PC-3 (cell line): ENCODE data around the gene NDUFA3. TPM values are rescaled to one million over a fixed set of nuclear protein-coding genes. Genes with fewer than 3 reads are reported as not detected.

Experiments
- ATAC-seq: fragments of 200-7000 bp; cut with Tn5 transposase; 2 replicates; pipeline ENCODE4 v1.9.1; 2020; ENCODE audit warnings: mild to moderate bottlenecking, moderate library complexity
- BruUV-seq: library from RNA; stranded (reverse); fragments of 400-500 nt; replicated peaks from 2 replicates; lab custom pipeline; 2021; lab: Mats Ljungman, UMichigan
- CTCF ChIA-PET: fragments of 300-600 bp; sonication (Branson Sonifier 250); formaldehyde crosslinking; loops from one replicate; lab custom pipeline; 2022; ENCODE audit warnings: antibody characterized with exemption; lab: Charles Lee
- POLR2A ChIA-PET: fragments of 300-600 bp; sonication (Branson Sonifier 250); formaldehyde crosslinking; loops from one replicate; lab custom pipeline; 2022; ENCODE audit warnings: antibody characterized with exemption; ENCODE audit not compliant: unreplicated experiment; lab: Charles Lee
- DNase-seq: peaks from one replicate; pipeline ENCODE4 v3.0.0-alpha.2; 2015
- H2AFZ ChIP-seq: fragments of 300-600 bp; sonication (generic); 2 replicates; pipeline ENCODE4 v1.6.0; 2016; ENCODE audit warnings: antibody characterized with exemption, low read length
- H3F3A ChIP-seq: fragments of 300-600 bp; sonication (generic); one replicate; pipeline ENCODE4 v1.6.0; 2017; ENCODE audit warnings: antibody characterized with exemption, low read length, control low read depth, mild to moderate bottlenecking; ENCODE audit not compliant: unreplicated experiment
- H3K27ac ChIP-seq: fragments of 300-600 bp; sonication (generic); 2 replicates; pipeline ENCODE4 v1.5.1; 2016; ENCODE audit warnings: mild to moderate bottlenecking, low read length
- H3K27me3 ChIP-seq: fragments of 300-600 bp; sonication (generic); 2 replicates; pipeline ENCODE4 v1.6.1; 2016; ENCODE audit warnings: low read length, mixed read lengths
- H3K36me3 ChIP-seq: fragments of 300-600 bp; sonication (generic); 2 replicates; pipeline ENCODE4 v1.6.1; 2016; ENCODE audit warnings: low read depth, mixed run types, low read length, mixed read lengths
- H3K4me1 ChIP-seq: fragments of 300-600 bp; sonication (generic); 2 replicates; pipeline ENCODE4 v1.5.1; 2016; ENCODE audit warnings: low read length; ENCODE audit not compliant: insufficient read depth
- H3K4me2 ChIP-seq: fragments of 300-600 bp; sonication (generic); 2 replicates; pipeline ENCODE4 v1.6.0; 2016; ENCODE audit warnings: low read length
- H3K4me3 ChIP-seq: fragments of 300-600 bp; sonication (generic); 2 replicates; pipeline ENCODE4 v1.5.1; 2016; ENCODE audit warnings: mild to moderate bottlenecking, low read length, mixed read lengths
- H3K79me2 ChIP-seq: fragments of 300-600 bp; sonication (generic); 2 replicates; pipeline ENCODE4 v1.6.1; 2017; ENCODE audit warnings: low read length, mixed read lengths
- H3K9ac ChIP-seq: fragments of 300-600 bp; sonication (generic); 2 replicates; pipeline ENCODE4 v1.6.0; 2016; ENCODE audit warnings: mild to moderate bottlenecking, low read length
- H3K9me2 ChIP-seq: fragments of 300-600 bp; sonication (generic); replicated peaks from 2 replicates; pipeline ENCODE4 v1.6.1; 2016; ENCODE audit warnings: mixed run types, low read length, mixed read lengths
- H3K9me3 ChIP-seq: fragments of 300-600 bp; sonication (generic); 2 replicates; pipeline ENCODE4 v1.6.1; 2016; ENCODE audit warnings: low read length, mixed read lengths
- H4K20me1 ChIP-seq: fragments of 300-600 bp; sonication (generic); 2 replicates; pipeline ENCODE4 v1.6.1; 2016; ENCODE audit warnings: low read length, mixed read lengths
- EZH2 ChIP-seq: fragments of 300-600 bp; sonication (generic); IDR thresholded peaks from one replicate; pipeline ENCODE4 v1.6.1; 2017; ENCODE audit warnings: antibody characterized with exemption, mild to moderate bottlenecking, low read length; ENCODE audit not compliant: unreplicated experiment
- EZH2phosphoT487 ChIP-seq: fragments of 300-600 bp; sonication (generic); IDR thresholded peaks from 2 replicates; pipeline ENCODE4 v1.6.1; 2018; ENCODE audit warnings: mild to moderate bottlenecking, antibody characterized with exemption, low read length, borderline replicate concordance
- intact Hi-C: fragments of 100-400 bp; cut with micrococcal nuclease; formaldehyde crosslinking; loops from 2 replicates; pipeline ENCODE4 v1.9.0; 2023
- total RNA-seq: library from RNA; depleted of rRNA; stranded (reverse); fragments of >200 nt; gene quantifications from 2 replicates; pipeline ENCODE4 v1.2.3, GENCODE V29; 2014
- TF ChIP-seq, protein P1 (sequence below): fragments of 300-600 bp; sonication (generic); conservative IDR thresholded peaks from 2 replicates; pipeline ENCODE4 v1.5.1; 2017; ENCODE audit warnings: antibody characterized with exemption, low read depth, mild to moderate bottlenecking, low read length

The NDUFA3 gene
- total RNA-seq, 1 experiment from 2014 or later: 138 TPM

DNA sequence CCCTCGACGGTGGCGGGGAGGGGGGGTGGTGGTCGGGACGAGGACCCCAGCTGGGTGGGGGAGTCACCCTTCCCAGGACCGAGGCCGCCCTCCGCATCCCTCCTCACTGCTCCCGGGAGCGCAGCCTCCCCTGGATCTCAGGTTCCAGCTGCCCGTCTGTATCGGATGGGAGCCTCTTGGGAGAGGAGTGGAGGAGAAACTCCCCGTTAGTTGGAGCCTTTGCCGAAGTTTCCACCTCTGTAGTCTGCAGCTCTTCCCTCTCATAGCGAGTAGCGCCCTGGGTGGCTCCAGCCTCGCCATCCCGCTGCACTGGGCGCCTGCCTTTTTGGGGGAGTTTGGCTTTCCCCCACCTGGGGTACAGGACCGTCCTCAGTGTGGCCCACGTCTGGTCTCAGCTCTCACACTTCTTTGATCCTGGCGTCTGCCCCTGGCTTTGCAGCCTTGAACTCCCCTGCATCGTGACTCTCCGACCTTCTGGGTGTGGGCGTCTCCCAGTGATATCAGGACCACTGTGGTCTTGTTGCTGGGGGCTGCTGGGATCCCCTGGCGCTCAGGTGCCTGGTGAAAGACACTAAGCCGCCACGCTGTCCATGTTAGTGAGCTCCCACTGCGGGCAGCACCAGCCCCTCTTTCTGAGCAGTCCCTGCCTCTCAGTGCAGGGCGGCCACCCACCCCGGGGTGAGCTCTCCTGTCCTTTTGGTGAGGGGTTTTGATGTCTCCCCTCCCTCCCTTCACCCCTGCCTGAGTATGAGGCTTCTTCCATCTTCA is 36.0 kb downstream of the NDUFA3 start:
- DNase-seq: no peak
- TF ChIP-seq EZH2phosphoT487: no peak
- TF ChIP-seq EZH2: no peak
- TF ChIP-seq, protein P1, sequence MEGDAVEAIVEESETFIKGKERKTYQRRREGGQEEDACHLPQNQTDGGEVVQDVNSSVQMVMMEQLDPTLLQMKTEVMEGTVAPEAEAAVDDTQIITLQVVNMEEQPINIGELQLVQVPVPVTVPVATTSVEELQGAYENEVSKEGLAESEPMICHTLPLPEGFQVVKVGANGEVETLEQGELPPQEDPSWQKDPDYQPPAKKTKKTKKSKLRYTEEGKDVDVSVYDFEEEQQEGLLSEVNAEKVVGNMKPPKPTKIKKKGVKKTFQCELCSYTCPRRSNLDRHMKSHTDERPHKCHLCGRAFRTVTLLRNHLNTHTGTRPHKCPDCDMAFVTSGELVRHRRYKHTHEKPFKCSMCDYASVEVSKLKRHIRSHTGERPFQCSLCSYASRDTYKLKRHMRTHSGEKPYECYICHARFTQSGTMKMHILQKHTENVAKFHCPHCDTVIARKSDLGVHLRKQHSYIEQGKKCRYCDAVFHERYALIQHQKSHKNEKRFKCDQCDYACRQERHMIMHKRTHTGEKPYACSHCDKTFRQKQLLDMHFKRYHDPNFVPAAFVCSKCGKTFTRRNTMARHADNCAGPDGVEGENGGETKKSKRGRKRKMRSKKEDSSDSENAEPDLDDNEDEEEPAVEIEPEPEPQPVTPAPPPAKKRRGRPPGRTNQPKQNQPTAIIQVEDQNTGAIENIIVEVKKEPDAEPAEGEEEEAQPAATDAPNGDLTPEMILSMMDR: no peak
- Histone ChIP-seq H4K20me1 (peaks cover 40% of the 10 kb centered on the region), H3F3A (no peaks in the 10 kb centered on the region), H3K9ac (peak overlapping the region; percentile 99), H3K4me1 (peaks cover 20% of the 10 kb centered on the region; the same call in 1 of the 2 replicates), H2AFZ (no peak overlapping the region), H3K79me2 (peaks cover 54% of the 10 kb centered on the region), H3K4me3 (peak overlapping the region; percentile 86), H3K9me3 (no peaks in the 10 kb centered on the region), H3K9me2 (no peaks in the 10 kb centered on the region), H3K27ac (no peak overlapping the region), H3K27me3 (no peaks in the 10 kb centered on the region), H3K4me2 (peak overlapping the region; percentile 93), H3K36me3 (peaks cover 34% of the 10 kb centered on the region)
- CTCF ChIA-PET: no interaction called here
- POLR2A ChIA-PET: interaction anchor here (0.7 kb wide), 1 partner anchor 50 kb away, joined by 4 read pairs; the partner anchor contains the start of gene MBOAT7
- BruUV-seq: no TSS peak
- ATAC-seq: no peak
- intact Hi-C loops: no loop called here

DNA sequence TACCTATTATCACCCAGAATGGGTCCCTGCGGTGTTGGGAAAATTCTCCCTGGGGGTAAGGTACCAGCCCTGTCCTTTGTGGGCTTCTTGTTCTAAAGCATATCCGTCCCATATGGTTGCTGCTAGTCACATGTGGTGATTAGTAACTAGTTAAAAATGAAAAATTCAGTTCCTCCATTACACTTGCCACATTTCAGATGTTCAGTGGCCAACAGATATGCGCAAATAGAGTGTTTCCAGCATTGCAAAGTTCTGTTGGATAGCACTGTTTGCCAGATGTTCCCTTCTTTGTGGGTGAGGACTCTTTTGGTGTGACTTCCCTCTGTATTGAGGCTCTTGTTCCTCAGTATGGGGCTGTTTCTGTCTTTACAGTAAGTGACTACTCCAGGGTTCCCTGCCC is 38.7 kb downstream of the NDUFA3 start:
- no peaks in the 10 kb centered on the region for H3K27me3 ChIP-seq
- ChIA-PET CTCF (no interaction called here), POLR2A (no interaction called here)
- peaks cover 57% of the 10 kb centered on the region for H3K36me3 ChIP-seq
- H3K9ac ChIP-seq: no peak overlapping the region
- intact Hi-C loops: no loop called here
- no peak overlapping the region for H3K4me2 ChIP-seq
- no peak overlapping the region for H3K4me3 ChIP-seq
- no TSS peak for BruUV-seq
- H4K20me1 ChIP-seq: peaks cover 40% of the 10 kb centered on the region
- H3K9me3 ChIP-seq: no peaks in the 10 kb centered on the region
- no peak overlapping the region for H2AFZ ChIP-seq
- no peak for DNase-seq
- peaks cover 14% of the 10 kb centered on the region; the same call in 1 of the 2 replicates for H3K4me1 ChIP-seq
- peaks cover 54% of the 10 kb centered on the region for H3K79me2 ChIP-seq
- no peak overlapping the region for H3K27ac ChIP-seq
- ATAC-seq: no peak
- H3F3A ChIP-seq: no peaks in the 10 kb centered on the region
- no peaks in the 10 kb centered on the region for H3K9me2 ChIP-seq
- TF ChIP-seq, protein P1: no peak
- TF ChIP-seq EZH2phosphoT487 (no peak), EZH2 (no peak)

DNA sequence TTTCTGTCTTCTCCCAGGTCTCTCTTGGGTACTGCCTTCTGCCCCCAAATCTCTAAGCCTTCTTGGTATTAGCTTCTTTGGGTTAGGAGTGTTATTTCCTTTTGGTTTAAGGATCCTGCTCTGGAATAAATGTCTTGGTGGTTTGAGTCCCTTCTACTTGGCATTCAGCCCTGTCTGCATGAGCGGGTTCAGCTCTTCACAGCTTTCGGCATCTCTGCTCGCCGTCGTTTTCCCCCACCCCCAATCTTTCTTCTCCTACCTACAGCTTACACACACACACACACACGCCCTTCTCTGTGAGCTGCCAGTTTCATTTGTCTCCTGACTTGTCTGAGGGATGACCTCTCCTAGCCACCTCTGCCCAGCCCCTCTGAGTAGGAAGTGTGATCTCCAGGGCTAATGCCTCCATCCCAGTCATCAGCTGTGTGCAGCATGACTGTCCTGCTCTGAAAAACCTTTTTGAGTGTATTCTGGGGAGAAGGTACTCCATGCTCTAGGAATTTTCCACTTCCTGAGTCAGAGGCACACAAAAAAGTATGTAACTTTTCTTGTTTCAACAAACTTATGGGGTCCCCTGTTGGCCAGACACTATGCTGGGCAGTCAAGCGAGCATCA is 39.6 kb downstream of the NDUFA3 start:
- no TSS peak for BruUV-seq
- ChIA-PET CTCF (no interaction called here), POLR2A (no interaction called here)
- Histone ChIP-seq H3K9ac (no peak overlapping the region), H3K9me2 (no peaks in the 10 kb centered on the region), H4K20me1 (peaks cover 40% of the 10 kb centered on the region), H3K27me3 (no peaks in the 10 kb centered on the region), H3K4me2 (no peak overlapping the region), H3K36me3 (peaks cover 66% of the 10 kb centered on the region), H2AFZ (no peak overlapping the region), H3F3A (no peaks in the 10 kb centered on the region), H3K79me2 (peaks cover 54% of the 10 kb centered on the region), H3K4me3 (no peak overlapping the region), H3K27ac (no peak overlapping the region), H3K4me1 (peaks cover 14% of the 10 kb centered on the region; the same call in 1 of the 2 replicates), H3K9me3 (no peaks in the 10 kb centered on the region)
- TF ChIP-seq EZH2phosphoT487: no peak
- TF ChIP-seq, protein P1: no peak
- TF ChIP-seq EZH2: no peak
- DNase-seq: no peak
- intact Hi-C loops: no loop called here
- ATAC-seq: no peak
